ENCODE results near the gene PHRF1. TPM values are rescaled to one million over a fixed set of nuclear protein-coding genes. Genes with fewer than 3 reads are reported as not detected.

The PHRF1 gene
- polyA plus RNA-seq, 1 of the 3 experiments (the other 2 are of a cell fraction), result 22.7 TPM

- H3K27ac ChIP-seq (ENCODE audit: low read depth in 2 of 2, low read length in 1 of 2), result no peak overlapping the region
- H3K4me3 ChIP-seq (ENCODE audit: low read depth in 2 of 2, low read length in 1 of 2), result no peak overlapping the region
- no peaks in the 10 kb centered on the region for H4K20me1 ChIP-seq (ENCODE audit: insufficient read depth)
- no peaks in the 10 kb centered on the region for H3F3A ChIP-seq (replicated peaks; ENCODE audit: insufficient read depth)
- no peak overlapping the region for H3K9ac ChIP-seq
- no peak overlapping the region for H2AFZ ChIP-seq (ENCODE audit: low read depth)
- TF ChIP-seq RAD21 (IDR thresholded peaks at IDR 0.05; ENCODE audit: low read length) (no peak), MXI1 (IDR thresholded peaks at IDR 0.05; ENCODE audit: low read depth, low read length) (no peak), JUND (IDR thresholded peaks at IDR 0.05) (no peak)
- H3K27me3 ChIP-seq (ENCODE audit: insufficient read depth), result no peaks in the 10 kb centered on the region
- ChIA-PET POLR2A (no interaction called here), CTCF (no interaction called here)
- H3K79me2 ChIP-seq (ENCODE audit: insufficient read depth), result peaks cover 2% of the 10 kb centered on the region; the same call in 1 of the 2 replicates
- DNase-seq, result no peak
- H3K4me1 ChIP-seq (ENCODE audit: control insufficient read depth in 1 of 2, insufficient read depth in 2 of 2, low read depth in 1 of 2, low read length in 1 of 2), result no peaks in the 10 kb centered on the region
- H3K9me3 ChIP-seq, result no peaks in the 10 kb centered on the region
- H3K36me3 ChIP-seq (replicated peaks in 1 of 2; ENCODE audit: control insufficient read depth in 1 of 2, insufficient read depth in 2 of 2, low read length in 1 of 2), result peaks cover 0 to 5% of the 10 kb centered on the region in 2 experiments
- H3K9me2 ChIP-seq, result no peaks in the 10 kb centered on the region
- H3K4me2 ChIP-seq, result no peak overlapping the region
- WGBS (ENCODE audit: low lambda C conversion rate), result 89% methylated on average over 19 of the region's 27 CpGs
Measured at GRCh38 chr11:621838-622237, 45.6 kb downstream of the PHRF1 start.

DNA sequence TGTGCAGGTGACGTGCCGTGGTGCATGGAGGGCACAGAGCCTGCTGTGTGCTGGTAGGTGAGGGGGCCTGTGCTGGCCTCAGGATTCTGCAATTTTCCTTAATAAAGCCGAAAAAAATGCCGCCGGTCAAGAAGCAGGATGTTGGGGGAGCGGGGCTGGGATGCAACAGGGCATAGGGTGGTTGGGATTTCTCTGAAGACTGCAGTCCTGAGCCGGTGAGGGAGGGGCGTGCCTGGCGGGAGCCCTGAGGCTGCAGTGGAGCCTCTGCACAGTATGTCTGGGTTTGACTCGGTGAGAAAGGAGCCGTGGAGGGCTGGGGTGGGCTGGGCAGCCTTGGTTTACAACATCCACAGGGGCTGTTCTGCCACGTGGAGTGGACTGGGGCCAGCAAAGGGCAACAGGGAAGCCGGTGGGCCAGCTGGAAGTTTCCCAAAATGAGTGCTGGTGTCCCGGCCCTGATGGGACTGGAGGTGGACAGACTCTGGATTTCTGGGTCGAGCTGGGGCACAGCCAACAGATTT, 47.1 kb downstream of the PHRF1 start:
- H3K36me3 ChIP-seq (replicated peaks in 1 of 2; ENCODE audit: control insufficient read depth in 1 of 2, insufficient read depth in 2 of 2, low read length in 1 of 2), result no peaks in the 10 kb centered on the region
- H3K4me1 ChIP-seq (ENCODE audit: control insufficient read depth in 1 of 2, insufficient read depth in 2 of 2, low read depth in 1 of 2, low read length in 1 of 2), result no peaks in the 10 kb centered on the region
- CTCF ChIA-PET, result interaction anchor here (1.0 kb wide), 1 partner anchor 39 kb away, joined by 3 read pairs; no protein-coding TSS in a partner anchor
- no peak overlapping the region for H2AFZ ChIP-seq (ENCODE audit: low read depth)
- H3K9me3 ChIP-seq, result no peaks in the 10 kb centered on the region
- no peaks in the 10 kb centered on the region for H3K9me2 ChIP-seq
- no peak for DNase-seq
- H3K4me3 ChIP-seq (ENCODE audit: low read depth in 2 of 2, low read length in 1 of 2), result no peak overlapping the region
- POLR2A ChIA-PET, result no interaction called here
- no peaks in the 10 kb centered on the region for H4K20me1 ChIP-seq (ENCODE audit: insufficient read depth)
- H3K27ac ChIP-seq (ENCODE audit: low read depth in 2 of 2, low read length in 1 of 2), result no peak overlapping the region
- H3K27me3 ChIP-seq (ENCODE audit: insufficient read depth), result no peaks in the 10 kb centered on the region
- peaks cover 6% of the 10 kb centered on the region for H3F3A ChIP-seq (replicated peaks; ENCODE audit: insufficient read depth)
- no peak overlapping the region for H3K4me2 ChIP-seq
- no peaks in the 10 kb centered on the region for H3K79me2 ChIP-seq (ENCODE audit: insufficient read depth)
- H3K9ac ChIP-seq, result no peak overlapping the region
- TF ChIP-seq PBX3 (IDR thresholded peaks at IDR 0.05) (no peak), EZH2phosphoT487 (IDR thresholded peaks at IDR 0.05; ENCODE audit: borderline replicate concordance, low read depth) (no peak), NFIC (IDR thresholded peaks at IDR 0.05; ENCODE audit: borderline replicate concordance) (no peak), GATA2 (CRISPR knock-in tag; IDR thresholded peaks at IDR 0.05) (no peak)
- WGBS (ENCODE audit: low lambda C conversion rate), result 93% methylated on average over 13 of the region's 15 CpGs

GRCh38 chr11:623999-624704, 47.9 kb downstream of the PHRF1 start:
- POLR2A ChIA-PET, result no interaction called here
- Histone ChIP-seq H3K27ac (ENCODE audit: low read depth in 2 of 2, low read length in 1 of 2) (no peak overlapping the region), H2AFZ (ENCODE audit: low read depth) (no peak overlapping the region), H3F3A (replicated peaks; ENCODE audit: insufficient read depth) (peaks cover 13% of the 10 kb centered on the region), H3K9ac (no peak overlapping the region), H3K4me2 (no peak overlapping the region), H3K27me3 (ENCODE audit: insufficient read depth) (no peaks in the 10 kb centered on the region), H4K20me1 (ENCODE audit: insufficient read depth) (no peaks in the 10 kb centered on the region), H3K9me2 (no peaks in the 10 kb centered on the region), H3K4me1 (ENCODE audit: control insufficient read depth in 1 of 2, insufficient read depth in 2 of 2, low read depth in 1 of 2, low read length in 1 of 2) (no peaks in the 10 kb centered on the region), H3K79me2 (ENCODE audit: insufficient read depth) (no peaks in the 10 kb centered on the region), H3K36me3 (replicated peaks in 1 of 2; ENCODE audit: control insufficient read depth in 1 of 2, insufficient read depth in 2 of 2, low read length in 1 of 2) (no peaks in the 10 kb centered on the region), H3K9me3 (no peaks in the 10 kb centered on the region), H3K4me3 (ENCODE audit: low read depth in 2 of 2, low read length in 1 of 2) (no peak overlapping the region)
- CTCF ChIA-PET, result interaction anchor here (1.0 kb wide), 1 partner anchor 38 kb away, joined by 3 read pairs; no protein-coding TSS in a partner anchor
- 71% methylated on average over 4 of the region's 25 CpGs for WGBS (ENCODE audit: low lambda C conversion rate)
- DNase-seq, result no peak
- TF ChIP-seq, protein P1, sequence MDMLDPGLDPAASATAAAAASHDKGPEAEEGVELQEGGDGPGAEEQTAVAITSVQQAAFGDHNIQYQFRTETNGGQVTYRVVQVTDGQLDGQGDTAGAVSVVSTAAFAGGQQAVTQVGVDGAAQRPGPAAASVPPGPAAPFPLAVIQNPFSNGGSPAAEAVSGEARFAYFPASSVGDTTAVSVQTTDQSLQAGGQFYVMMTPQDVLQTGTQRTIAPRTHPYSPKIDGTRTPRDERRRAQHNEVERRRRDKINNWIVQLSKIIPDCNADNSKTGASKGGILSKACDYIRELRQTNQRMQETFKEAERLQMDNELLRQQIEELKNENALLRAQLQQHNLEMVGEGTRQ (IDR thresholded peaks at IDR 0.05; ENCODE audit: borderline replicate concordance, low read depth, low read length), result no peak
- TF ChIP-seq SMC3 (IDR thresholded peaks at IDR 0.05; ENCODE audit: low read depth, low read length) (no peak), FOXM1 (IDR thresholded peaks at IDR 0.05; ENCODE audit: low read depth) (no peak)
- TF ChIP-seq, protein P2, sequence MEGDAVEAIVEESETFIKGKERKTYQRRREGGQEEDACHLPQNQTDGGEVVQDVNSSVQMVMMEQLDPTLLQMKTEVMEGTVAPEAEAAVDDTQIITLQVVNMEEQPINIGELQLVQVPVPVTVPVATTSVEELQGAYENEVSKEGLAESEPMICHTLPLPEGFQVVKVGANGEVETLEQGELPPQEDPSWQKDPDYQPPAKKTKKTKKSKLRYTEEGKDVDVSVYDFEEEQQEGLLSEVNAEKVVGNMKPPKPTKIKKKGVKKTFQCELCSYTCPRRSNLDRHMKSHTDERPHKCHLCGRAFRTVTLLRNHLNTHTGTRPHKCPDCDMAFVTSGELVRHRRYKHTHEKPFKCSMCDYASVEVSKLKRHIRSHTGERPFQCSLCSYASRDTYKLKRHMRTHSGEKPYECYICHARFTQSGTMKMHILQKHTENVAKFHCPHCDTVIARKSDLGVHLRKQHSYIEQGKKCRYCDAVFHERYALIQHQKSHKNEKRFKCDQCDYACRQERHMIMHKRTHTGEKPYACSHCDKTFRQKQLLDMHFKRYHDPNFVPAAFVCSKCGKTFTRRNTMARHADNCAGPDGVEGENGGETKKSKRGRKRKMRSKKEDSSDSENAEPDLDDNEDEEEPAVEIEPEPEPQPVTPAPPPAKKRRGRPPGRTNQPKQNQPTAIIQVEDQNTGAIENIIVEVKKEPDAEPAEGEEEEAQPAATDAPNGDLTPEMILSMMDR (IDR thresholded peaks at IDR 0.05), result no peak
